Loucy (cell line): ENCODE results near the gene NUTM2B.
"Not testable (repeated sequence)": the region's sequence is repeated elsewhere in the genome, so short reads cannot be mapped to it uniquely, and the experiment has no call there.

Experiments
- H2AFZ ChIP-seq: fragments of 200-600 bp; sonication (generic); 2 replicates; pipeline ENCODE4 v1.6.0; 2016; ENCODE audit warnings: antibody characterized with exemption, mild to moderate bottlenecking, low read length, moderate library complexity
- H3F3A ChIP-seq: fragments of 200-600 bp; 2 replicates; pipeline ENCODE4 v1.6.0; 2016; ENCODE audit warnings: antibody characterized with exemption, low read depth, mild to moderate bottlenecking
- H3K27me3 ChIP-seq: fragments of 200-600 bp; sonication (generic); 2 replicates; pipeline ENCODE4 v1.6.1; 2014; ENCODE audit warnings: low read length, mild to moderate bottlenecking; ENCODE audit not compliant: insufficient read depth, poor library complexity, severe bottlenecking
- H3K36me3 ChIP-seq: fragments of 200-600 bp; sonication (generic); 2 replicates; pipeline ENCODE4 v1.6.1; 2016; ENCODE audit warnings: low read length; ENCODE audit not compliant: insufficient read depth
- H3K4me1 ChIP-seq: fragments of 200-600 bp; sonication (generic); 2 replicates; pipeline ENCODE4 v1.5.1; 2014; ENCODE audit warnings: low read length, mild to moderate bottlenecking; ENCODE audit not compliant: insufficient read depth, poor library complexity, severe bottlenecking
- H3K4me2 ChIP-seq: fragments of 200-600 bp; sonication (generic); 2 replicates; pipeline ENCODE4 v1.6.0; 2014; ENCODE audit warnings: antibody characterized with exemption, low read length, low read depth, mild to moderate bottlenecking; ENCODE audit not compliant: poor library complexity, severe bottlenecking
- H3K4me3 ChIP-seq: fragments of 200-600 bp; sonication (generic); 2 replicates; pipeline ENCODE4 v1.5.1; 2014; ENCODE audit warnings: low read length, mild to moderate bottlenecking, mixed read lengths; ENCODE audit not compliant: poor library complexity, severe bottlenecking
- H3K79me2 ChIP-seq: fragments of 200-600 bp; sonication (generic); 2 replicates; pipeline ENCODE4 v1.6.1; 2014; ENCODE audit warnings: low read length; ENCODE audit not compliant: insufficient read depth
- H3K9ac ChIP-seq: fragments of 200-600 bp; sonication (generic); 2 replicates; pipeline ENCODE4 v1.6.0; 2014; ENCODE audit warnings: mild to moderate bottlenecking, low read depth, low read length, moderate library complexity; ENCODE audit not compliant: poor library complexity, severe bottlenecking
- H3K9me2 ChIP-seq: fragments of 200-600 bp; sonication (generic); replicated peaks from 2 replicates; pipeline ENCODE4 v1.6.1; 2016; ENCODE audit warnings: low read depth, low read length, mixed read lengths
- H3K9me3 ChIP-seq: fragments of 200-600 bp; sonication (generic); 2 replicates; pipeline ENCODE4 v1.6.1; 2014; ENCODE audit warnings: mild to moderate bottlenecking, antibody characterized with exemption, low read length, low read depth; ENCODE audit not compliant: insufficient read depth
- H4K20me1 ChIP-seq: fragments of 200-600 bp; sonication (generic); 2 replicates; pipeline ENCODE4 v1.6.0; 2014; ENCODE audit warnings: antibody characterized with exemption, low read length, mild to moderate bottlenecking; ENCODE audit not compliant: insufficient read depth, poor library complexity, severe bottlenecking

The NUTM2B gene

DNA sequence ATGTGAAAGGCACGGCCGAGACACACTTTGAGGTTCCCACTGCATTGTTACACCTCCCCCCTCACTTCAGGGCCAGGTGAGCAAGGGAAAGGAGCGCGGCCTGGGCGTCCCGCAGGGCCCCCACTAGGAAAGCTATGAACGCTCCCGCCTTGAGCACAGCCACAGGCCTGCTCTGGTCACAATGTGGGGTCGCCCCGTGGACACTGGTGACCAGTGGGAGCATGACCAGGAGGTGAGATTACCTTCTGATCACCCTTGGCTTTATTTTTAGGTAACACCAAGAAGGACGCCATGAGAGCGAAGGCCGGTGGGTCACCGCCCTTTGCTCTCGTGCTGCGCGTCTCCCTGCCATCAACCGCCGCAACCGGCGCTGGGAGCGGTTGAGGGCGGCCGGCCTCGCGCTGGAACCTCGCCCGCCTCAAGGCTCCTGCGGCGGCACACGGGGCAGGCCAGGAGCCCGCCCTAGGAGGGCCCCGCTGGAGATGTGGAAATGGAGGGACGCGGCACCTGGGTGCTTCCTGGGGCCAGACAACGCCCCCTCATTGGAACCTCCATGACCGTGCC, 2.6 kb upstream of the NUTM2B start:
- H3K9ac ChIP-seq, H3K36me3 ChIP-seq, H3K4me1 ChIP-seq, H3K4me3 ChIP-seq, H3K9me2 ChIP-seq, H3K79me2 ChIP-seq, H4K20me1 ChIP-seq, H3F3A ChIP-seq, H2AFZ ChIP-seq, H3K9me3 ChIP-seq, H3K4me2 ChIP-seq, H3K27me3 ChIP-seq: not testable (repeated sequence)

DNA sequence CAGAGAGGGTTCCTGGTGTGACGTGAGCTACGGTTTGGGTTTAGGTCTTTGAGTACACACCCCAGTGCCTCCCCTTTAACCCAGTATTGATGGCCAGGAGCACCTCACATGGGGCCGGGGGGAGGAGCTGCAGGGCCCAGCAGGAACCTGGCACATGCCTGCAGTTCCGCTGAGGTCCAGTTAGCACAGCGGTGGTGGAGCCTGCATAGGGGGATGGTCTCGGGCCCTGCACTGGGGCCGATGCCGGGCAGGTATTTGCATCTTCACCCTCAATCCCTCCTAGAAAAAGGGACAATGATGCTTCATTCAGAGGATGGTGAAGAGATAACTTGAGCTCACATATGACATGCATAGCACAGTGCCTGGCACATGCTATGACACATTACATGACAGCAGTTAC, 4.0 kb downstream of the NUTM2B start:
- not testable (repeated sequence) for H4K20me1 ChIP-seq, H3K4me2 ChIP-seq, H3K9me3 ChIP-seq, H3K4me3 ChIP-seq, H3F3A ChIP-seq, H3K79me2 ChIP-seq, H3K27me3 ChIP-seq, H3K4me1 ChIP-seq, H3K9ac ChIP-seq, H2AFZ ChIP-seq, H3K9me2 ChIP-seq, H3K36me3 ChIP-seq

DNA sequence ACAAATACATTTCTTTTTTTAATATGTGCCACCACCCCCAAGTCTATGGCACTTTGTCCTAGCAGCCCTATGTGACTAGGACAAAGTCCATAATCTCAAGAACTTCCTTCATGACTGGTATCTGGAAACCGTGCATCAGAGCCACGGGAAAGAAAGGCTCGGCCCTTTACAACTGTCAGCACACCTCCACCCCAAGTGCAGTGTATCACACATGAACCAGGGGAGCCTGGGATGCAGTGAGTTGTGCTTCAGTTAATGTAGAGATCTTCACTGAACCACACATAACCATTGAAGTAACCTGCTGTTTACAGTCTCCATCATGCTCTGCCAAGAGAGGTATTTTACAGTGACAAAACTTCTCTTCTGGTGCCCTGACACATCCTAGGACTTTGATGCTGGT, 11.9 kb downstream of the NUTM2B start:
- H3K4me3 ChIP-seq, H3F3A ChIP-seq, H3K9ac ChIP-seq, H3K9me3 ChIP-seq, H3K36me3 ChIP-seq, H4K20me1 ChIP-seq, H3K9me2 ChIP-seq, H3K79me2 ChIP-seq, H3K4me2 ChIP-seq, H3K27me3 ChIP-seq, H2AFZ ChIP-seq, H3K4me1 ChIP-seq: not testable (repeated sequence)

DNA sequence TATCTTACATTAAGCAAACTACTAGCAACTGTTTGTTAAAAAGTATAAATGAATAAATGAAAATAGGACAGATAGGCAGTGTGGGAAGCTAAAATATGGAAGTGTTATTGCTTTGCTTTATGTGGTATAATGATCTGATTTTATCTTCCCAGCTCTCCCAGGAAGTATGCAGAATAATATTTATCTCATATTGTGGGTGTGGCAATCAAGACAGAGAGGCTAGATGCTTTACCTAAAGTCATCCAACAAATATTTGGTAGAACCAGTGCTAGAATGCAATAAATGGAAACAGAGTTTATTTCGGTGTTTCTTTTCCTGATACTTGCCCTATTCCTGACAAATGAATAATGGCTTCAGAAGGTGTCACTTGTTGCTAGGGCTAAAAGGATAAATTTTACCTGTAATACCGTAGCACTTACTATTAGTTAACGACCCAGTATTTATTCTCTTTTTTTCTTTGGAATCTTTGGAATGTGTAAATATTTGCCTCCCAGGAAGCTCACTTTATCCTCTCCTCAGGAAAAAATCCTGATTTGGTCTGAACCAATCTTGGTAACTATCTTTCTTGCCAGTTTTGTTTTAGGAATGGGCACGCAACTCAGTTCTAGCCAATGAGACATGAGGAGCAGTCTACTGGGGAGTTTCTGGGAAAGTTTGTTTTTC, 14.0 kb downstream of the NUTM2B start:
- H3K4me1 ChIP-seq, result not testable (repeated sequence)

DNA sequence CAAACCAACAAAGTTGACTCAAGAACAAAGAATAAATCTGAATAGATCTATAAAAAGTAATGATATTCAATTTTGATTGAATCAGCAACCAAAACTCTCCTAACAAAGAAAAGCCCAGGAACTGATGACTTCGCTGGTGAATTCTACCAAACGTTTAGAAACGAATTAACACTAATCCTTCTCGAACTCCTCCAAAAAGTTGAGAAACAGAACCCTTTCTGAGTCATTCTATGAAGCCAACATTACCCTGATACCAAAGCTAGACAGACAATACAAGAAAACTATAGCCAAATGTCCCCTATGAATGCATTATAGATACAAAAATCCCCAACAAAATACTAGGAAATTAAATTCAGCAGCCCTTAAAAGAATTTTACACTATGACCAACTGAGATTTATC, 17.0 kb downstream of the NUTM2B start:
- H2AFZ ChIP-seq, H3K9ac ChIP-seq, H3F3A ChIP-seq, H3K9me3 ChIP-seq, H3K4me2 ChIP-seq, H4K20me1 ChIP-seq, H3K4me3 ChIP-seq, H3K36me3 ChIP-seq, H3K79me2 ChIP-seq, H3K27me3 ChIP-seq, H3K9me2 ChIP-seq, H3K4me1 ChIP-seq: not testable (repeated sequence)

More for the DNA sequence above, 14.0 kb downstream of the NUTM2B start:
- not testable (repeated sequence) for H2AFZ ChIP-seq, H3K36me3 ChIP-seq, H3K9ac ChIP-seq, H3K9me2 ChIP-seq, H4K20me1 ChIP-seq, H3K4me2 ChIP-seq, H3F3A ChIP-seq, H3K4me3 ChIP-seq, H3K9me3 ChIP-seq, H3K79me2 ChIP-seq, H3K27me3 ChIP-seq

DNA sequence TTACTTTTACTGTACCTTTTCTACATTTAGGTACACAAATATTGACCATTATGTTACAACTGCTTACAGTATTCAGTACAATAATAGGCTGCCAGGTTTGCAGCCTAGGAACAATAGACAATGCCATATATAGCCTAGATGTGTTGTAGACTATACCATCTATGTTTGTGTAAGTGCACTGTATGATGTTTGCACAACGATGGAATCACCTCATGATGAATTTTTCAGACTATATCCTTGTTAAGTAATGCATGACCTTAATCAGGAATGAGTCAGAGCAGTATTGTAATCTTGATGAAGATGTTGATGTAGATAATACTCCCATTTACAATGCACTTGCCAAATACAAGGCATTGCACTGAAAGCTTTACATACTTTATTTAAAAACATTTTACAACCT, 23.6 kb downstream of the NUTM2B start:
- H3K9me2 ChIP-seq, H3K4me2 ChIP-seq, H3K27me3 ChIP-seq, H3K79me2 ChIP-seq, H2AFZ ChIP-seq, H3K4me3 ChIP-seq, H3K9me3 ChIP-seq, H3K9ac ChIP-seq, H3K36me3 ChIP-seq, H3K4me1 ChIP-seq, H4K20me1 ChIP-seq, H3F3A ChIP-seq: not testable (repeated sequence)

DNA sequence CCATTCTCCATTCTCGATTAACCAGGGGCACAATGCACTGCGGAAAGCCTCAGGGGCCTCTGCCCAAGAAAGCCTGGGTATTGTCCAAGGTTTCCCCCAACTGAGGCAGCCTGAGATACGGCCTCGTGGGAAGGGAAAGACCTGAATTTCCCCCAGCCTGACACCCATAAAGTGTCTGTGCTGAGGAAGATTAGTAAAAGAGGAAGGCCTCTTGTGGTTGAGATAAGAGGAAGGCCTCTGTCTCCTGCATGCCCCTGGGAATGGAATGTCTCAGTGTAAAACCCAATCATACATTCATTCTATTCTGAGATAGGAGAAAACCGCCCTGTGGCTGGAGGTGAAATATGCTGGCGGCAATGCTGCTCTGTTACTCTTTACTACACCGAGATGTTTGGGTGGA, 41.8 kb downstream of the NUTM2B start:
- not testable (repeated sequence) for H3K4me3 ChIP-seq, H2AFZ ChIP-seq, H3K79me2 ChIP-seq, H3K9me2 ChIP-seq, H4K20me1 ChIP-seq, H3K9me3 ChIP-seq, H3K36me3 ChIP-seq, H3K27me3 ChIP-seq, H3K9ac ChIP-seq, H3K4me2 ChIP-seq, H3F3A ChIP-seq, H3K4me1 ChIP-seq
